ENCODE measurements around the gene HOXA4. TPM values are rescaled to one million over a fixed set of nuclear protein-coding genes. Genes with fewer than 3 reads are reported as not detected.

The HOXA4 gene
- total and polyA plus RNA-seq, 2 of the 4 experiments (the other 2 are of a cell fraction), result 0.36 to 8.0 TPM

GRCh38 chr7:27146491-27147198 is 16.1 kb upstream of the HOXA4 start (continued):
- TF ChIP-seq BHLHE40 (IDR thresholded peaks at IDR 0.05; ENCODE audit: low read depth, low read length) (no peak), NFE2L2 (IDR thresholded peaks at IDR 0.05; ENCODE audit: low read depth, low read length) (no peak)

DNA sequence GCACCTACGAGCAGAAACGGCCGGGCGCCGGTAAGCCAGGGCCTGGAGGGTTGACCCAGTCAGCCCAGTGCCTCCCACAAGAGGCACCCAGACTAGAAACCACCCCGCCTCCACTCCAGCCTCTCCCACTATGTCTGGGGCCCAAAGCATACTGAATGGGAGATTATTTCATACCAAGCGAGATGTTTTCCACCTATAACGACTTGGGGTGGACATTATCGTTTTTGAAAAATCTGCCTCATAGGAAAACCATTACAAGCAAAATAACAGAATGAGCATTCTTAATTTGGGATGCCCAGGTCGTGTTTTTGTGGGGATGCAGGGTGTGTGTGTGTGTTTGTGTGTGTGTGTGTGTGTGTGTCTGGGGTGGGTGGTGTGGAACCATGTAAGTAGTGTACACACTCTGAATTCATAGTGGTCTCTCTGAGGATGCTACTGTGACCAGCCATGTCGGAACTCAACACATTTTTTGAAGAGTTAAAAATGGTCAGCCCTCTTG is 15.4 kb upstream of the HOXA4 start:
- peak overlapping the region; percentile 76 to 84 for H4K8ac ChIP-seq (ENCODE audit: low read depth in 2 of 2, low read length in 2 of 2)
- H2AK5ac ChIP-seq (ENCODE audit: low read depth, low read length), result peak overlapping the region; percentile 48; the same call in 1 of the 2 replicates
- peak overlapping the region; percentile 76 for H4K91ac ChIP-seq (ENCODE audit: insufficient read depth, low read depth, low read length)
- H2BK5ac ChIP-seq (ENCODE audit: low read depth, low read length, poor library complexity, severe bottlenecking), result peak overlapping the region; percentile 66
- DNase-seq, result no peak
- no peak for ATAC-seq (ENCODE audit: low read depth)
- peak overlapping the region; percentile 63; the same call in 1 of the 3 replicates for H2BK15ac ChIP-seq (ENCODE audit: low read depth, low read length)
- H3K14ac ChIP-seq (replicated peaks; ENCODE audit: low read depth, low read length), result peak overlapping the region; percentile 57; the same call in 1 of the 2 replicates
- H3K79me1 ChIP-seq (ENCODE audit: low read depth in 1 of 2, low read length in 2 of 2), result peaks cover 9 to 33% of the 10 kb centered on the region in 2 experiments; a peak in 3 of 4 replicates
- no CpG with 5 or more reads among the region's 11 CpGs for WGBS, 2 experiments (ENCODE audit: extremely low coverage in 2 of 2, insufficient read length in 1 of 2)
- no peaks in the 10 kb centered on the region for H3K9me3 ChIP-seq (ENCODE audit: control insufficient read depth, insufficient read depth, low read length)
- H3K4me2 ChIP-seq (ENCODE audit: low read depth, low read length), result peak overlapping the region; percentile 83
- no TSS peak for BruUV-seq (replicated peaks)
- ChIA-PET POLR2A (ENCODE audit: unreplicated experiment) (no interaction called here), CTCF (interaction anchor here (1.0 kb wide), 1 partner anchor 15 kb away, joined by 4 read pairs; no protein-coding TSS in a partner anchor)
- H3K9me1 ChIP-seq (ENCODE audit: insufficient read depth, low read length), result no peaks in the 10 kb centered on the region
- H3K23ac ChIP-seq (ENCODE audit: low read depth, low read length), result peak overlapping the region; percentile 47
- H3K4me1 ChIP-seq (ENCODE audit: control insufficient read depth, insufficient read depth, low read length), result peaks cover 13% of the 10 kb centered on the region
- in situ Hi-C loops (cut with MboI; ENCODE audit: low sequenced_read_pairs) (loop anchor here (10.0 kb wide), 1 partner anchor 951 kb away; no protein-coding TSS in a partner anchor), intact Hi-C loops (cut with micrococcal nuclease) (loop anchor here (5.0 kb wide), 1 partner anchor 1054 kb away; no protein-coding TSS in a partner anchor), dilution Hi-C loops (cut with HindIII; ENCODE audit: low sequenced_read_pairs, unreplicated experiment) (no loop called here)
- H3K4ac ChIP-seq (ENCODE audit: low read depth, low read length), result peak overlapping the region; percentile 79
- no peak for TF ChIP-seq CEBPB (IDR thresholded peaks at IDR 0.05; ENCODE audit: low read depth, low read length)
- no peak for TF ChIP-seq MXI1 (IDR thresholded peaks at IDR 0.05; ENCODE audit: borderline replicate concordance, low read depth, low read length)
- TF ChIP-seq ELK1 (IDR thresholded peaks at IDR 0.05; ENCODE audit: borderline replicate concordance, low read depth, low read length), result no peak
- TF ChIP-seq MAZ (IDR thresholded peaks at IDR 0.05; ENCODE audit: borderline replicate concordance, low read depth, low read length), result no peak
- peaks cover 6% of the 10 kb centered on the region for H3K36me3 ChIP-seq (ENCODE audit: control insufficient read depth, insufficient read depth, low read length)
- H3K9ac ChIP-seq (ENCODE audit: low read depth, low read length), result peak overlapping the region; percentile 87
- peak overlapping the region; percentile 73 for H2BK120ac ChIP-seq (ENCODE audit: low read depth, low read length)
- H3K18ac ChIP-seq (ENCODE audit: low read depth, low read length), result peak overlapping the region; percentile 77
- peak overlapping the region; percentile 63 for H2AK9ac ChIP-seq (replicated peaks; ENCODE audit: low read depth, low read length, poor library complexity)
- no peaks in the 10 kb centered on the region for H4K20me1 ChIP-seq (ENCODE audit: insufficient read depth, low read length)
- 0 out of 2 replicates have a peak overlapping the region, but pooled peaks have one; percentile 17 for H2BK20ac ChIP-seq (ENCODE audit: low read depth, low read length)
- no peaks in the 10 kb centered on the region for H3K27me3 ChIP-seq (ENCODE audit: control insufficient read depth, insufficient read depth, low read length)
- H4K5ac ChIP-seq (ENCODE audit: low read depth, low read length), result peak overlapping the region; percentile 76
- peak overlapping the region; percentile 80 for H3K27ac ChIP-seq (ENCODE audit: insufficient read depth, low read length)
- H2AFZ ChIP-seq (replicated peaks; ENCODE audit: low read length, poor library complexity), result peak overlapping the region; percentile 90
- H3K4me3 ChIP-seq (ENCODE audit: insufficient read depth, low read depth, low read length), result peak overlapping the region; percentile 40
- H3K56ac ChIP-seq (ENCODE audit: extremely low read depth, insufficient read depth, low read length), result peak overlapping the region; percentile 50; the same call in 1 of the 2 replicates

All from IMR-90 (cell line).